K562 (cell line): ENCODE data around the gene SHC1. TPM values are rescaled to one million over a fixed set of nuclear protein-coding genes. Genes with fewer than 3 reads are reported as not detected.

ENCODE experiments used
- ARID4B ChIP-seq: sonication (generic); formaldehyde crosslinking; IDR thresholded peaks from 2 replicates; pipeline ENCODE4 v1.8.0; 2022; ENCODE audit warnings: mild to moderate bottlenecking, missing genetic modification reagents
- C11orf30 ChIP-seq: fragments of 450-650 bp; IDR thresholded peaks from 2 replicates; pipeline ENCODE4 v1.6.1; 2016; ENCODE audit warnings: low read depth, mild to moderate bottlenecking
- CHCHD3 ChIP-seq: fragments of 250-450 bp; sonication (Bioruptor Pico); IDR thresholded peaks from 2 replicates; pipeline ENCODE4 v2.1.2; 2022; ENCODE audit warnings: mild to moderate bottlenecking
- DMBX1 ChIP-seq: fragments of 250-450 bp; sonication (Bioruptor Pico); IDR thresholded peaks from 2 replicates; pipeline ENCODE4 v1.8.0; 2022; ENCODE audit warnings: inconsistent platforms, mild to moderate bottlenecking, moderate library complexity, borderline replicate concordance
- ETV1 ChIP-seq: fragments of 450-650 bp; conservative IDR thresholded peaks from 2 replicates; pipeline ENCODE4 v1.6.1; 2016; ENCODE audit warnings: missing genetic modification characterization, control low read depth, low read depth, missing compliant biosample characterization
- FOXP1 ChIP-seq: sonication (generic); formaldehyde crosslinking; IDR thresholded peaks from 2 replicates; pipeline ENCODE4 v1.8.0; 2022; ENCODE audit warnings: mild to moderate bottlenecking, missing genetic modification reagents
- IRF1 ChIP-seq: sonication (generic); formaldehyde crosslinking; IDR thresholded peaks from 2 replicates; pipeline ENCODE4 v1.8.0; 2022; ENCODE audit warnings: missing genetic modification reagents, mild to moderate bottlenecking, borderline replicate concordance
- KDM4B ChIP-seq, 2 experiments: fragments of 450-650 bp in 1 of 2; sonication (generic) in 1 of 2; IDR thresholded peaks; 2 replicates each; pipeline ENCODE4 v1.6.1; 2016 to 2017; ENCODE audit warnings: borderline replicate concordance in 2 of 2, antibody characterized with exemption in 1 of 2, low read depth in 1 of 2, mild to moderate bottlenecking in 1 of 2
- MED1 ChIP-seq: sonication (generic); formaldehyde crosslinking; IDR thresholded peaks from 2 replicates; pipeline ENCODE4 v1.8.1; 2023; ENCODE audit warnings: missing genetic modification reagents, borderline replicate concordance
- NR2C2 ChIP-seq, 2 experiments: fragments of 200-800 bp in 1 of 2; sonication (Bioruptor generic) in 1 of 2; sonication (generic) in 1 of 2; formaldehyde crosslinking in 1 of 2; IDR thresholded peaks; 2 replicates each; pipeline versions ENCODE4 v1.6.1 to v1.8.0; 2016 to 2022; ENCODE audit warnings: mild to moderate bottlenecking in 1 of 2, missing compliant biosample characterization in 1 of 2, missing genetic modification characterization in 1 of 2, missing genetic modification reagents in 1 of 2
- PHF8 ChIP-seq: fragments of 200-600 bp; sonication (generic); IDR thresholded peaks from 2 replicates; pipeline ENCODE4 v1.6.1; 2012; ENCODE audit warnings: mixed run types, mild to moderate bottlenecking, inconsistent platforms, low read length, moderate library complexity, borderline replicate concordance
- RBFOX2 ChIP-seq: fragments of 200-400 bp; formaldehyde crosslinking; IDR thresholded peaks from 2 replicates; pipeline ENCODE4 v1.6.1; 2017; ENCODE audit warnings: low read depth, mild to moderate bottlenecking, low read length, moderate library complexity
- TAF1 ChIP-seq: IDR thresholded peaks from 2 replicates; pipeline ENCODE4 v1.6.1; 2011; ENCODE audit warnings: mild to moderate bottlenecking, low read length, moderate library complexity; ENCODE audit not compliant: insufficient read depth, control insufficient read depth, severe bottlenecking; ENCODE audit errors: extremely low read depth
- TEAD1 ChIP-seq, 2 experiments: fragments of 450-650 bp in 1 of 2; sonication (generic) in 1 of 2; formaldehyde crosslinking; IDR thresholded peaks; 2 replicates each; pipeline versions ENCODE4 v1.4.0 to v1.8.0; 2020 to 2022; ENCODE audit warnings: mild to moderate bottlenecking in 2 of 2, missing genetic modification reagents in 1 of 2
- TFE3 ChIP-seq: fragments of 450-650 bp; formaldehyde crosslinking; IDR thresholded peaks from 2 replicates; pipeline ENCODE4 v1.4.0; 2020; ENCODE audit warnings: mild to moderate bottlenecking, mixed read lengths
- TRIM24 ChIP-seq, 2 experiments: fragments of 450-650 bp; IDR thresholded peaks; 2 replicates each; pipeline ENCODE4 v1.6.1; 2016
- USF1 ChIP-seq: sonication (generic); formaldehyde crosslinking; IDR thresholded peaks from 2 replicates; pipeline ENCODE4 v1.9.0; 2022; ENCODE audit warnings: mild to moderate bottlenecking, missing genetic modification reagents
- ZNF584 ChIP-seq: fragments of 200-800 bp; sonication (Bioruptor generic); IDR thresholded peaks from 2 replicates; pipeline ENCODE4 v1.6.1; 2016; ENCODE audit warnings: low read depth, mild to moderate bottlenecking, missing genetic modification characterization, missing compliant biosample characterization
- polyA plus RNA-seq, 8 experiments: library from polyadenylated mRNA; depleted of rRNA in 4 of 8; stranded (reverse) in 5 of 8; unstranded in 3 of 8; fragments of >200 nt; fragmentation: Nextera tagmentation in 2 of 8; fragmentation: Illumina TruSeq in 1 of 8; extraction: Ambion mirVana in 2 of 8; extraction: Trizol in 1 of 8; gene quantifications; 2 replicates each; pipeline versions ENCODE4 v1.2.1 to v1.2.3, GENCODE V29; 2011 to 2014; ENCODE audit warnings: inconsistent platforms in 1 of 8, missing spikeins in 1 of 8
- total RNA-seq, 7 experiments: library from RNA; depleted of rRNA in 6 of 7; stranded (reverse); fragments of >200 nt in 6 of 7; fragmentation: Illumina TruSeq in 2 of 7; extraction: Trizol in 2 of 7; gene quantifications; 2 replicates each; pipeline versions ENCODE4 v1.2.1 to v1.2.3, GENCODE V29; 2011 to 2021; ENCODE audit warnings: low replicate concordance in 1 of 7

Gene SHC1
- total and polyA plus RNA-seq, 9 of the 15 experiments (the other 6 are each of a cell fraction or from before 2014, with no cell fraction given), result 4.1 to 113 (median 51.9) TPM

- TF ChIP-seq ETV1 (tag), result peak; percentile 48; the same call in 1 of the 2 replicates
- TF ChIP-seq TFE3 (CRISPR knock-in tag), result peak; percentile 85
- TF ChIP-seq TAF1, result peak; percentile 68
- peak; percentile 96 for TF ChIP-seq USF1 (CRISPR knock-in tag)
- TF ChIP-seq DMBX1, result 0 out of 2 replicates have a peak, but pooled peaks have one; percentile 27
- TF ChIP-seq MED1 (CRISPR knock-in tag), result no peak
- TF ChIP-seq TEAD1 (CRISPR knock-in tag; IDR thresholded peaks at IDR 0.05), result peak in 1 of 2 experiments; percentile 36; a peak in 1 of 4 replicates
- TF ChIP-seq IRF1 (CRISPR knock-in tag), result no peak
- no peak for TF ChIP-seq ZNF584 (CRISPR knock-in tag)
- TF ChIP-seq C11orf30, result peak; percentile 89
- TF ChIP-seq NR2C2 (CRISPR knock-in tag; IDR thresholded peaks at IDR 0.05), result no peak
- TF ChIP-seq NR2C2 (tag; IDR thresholded peaks at IDR 0.05), result peak; percentile 42
- 0 out of 2 replicates have a peak, but pooled peaks have one; percentile 25 for TF ChIP-seq FOXP1
- TF ChIP-seq RBFOX2, result no peak; the same call in none of the 2 replicates
- 0 out of 4 replicates have a peak, but pooled peaks of 1 of the 2 experiments have one; percentile 27 for TF ChIP-seq KDM4B (IDR thresholded peaks at IDR 0.05; ENCODE audit: borderline replicate concordance in 2 of 2, low read depth in 1 of 2)
- TF ChIP-seq ARID4B (CRISPR knock-in tag), result peak; percentile 64
- peak; percentile 66; the same call in 1 of the 2 replicates for TF ChIP-seq PHF8
- peak in 1 of 2 experiments; percentile 7; a peak in 1 of 4 replicates for TF ChIP-seq TRIM24 (IDR thresholded peaks at IDR 0.05)
- TF ChIP-seq CHCHD3, result peak; percentile 87; the same call in 1 of the 2 replicates
These were observed 12.5 kb upstream of the SHC1 start, which contains the start of gene FLAD1 (continued) for GRCh38 chr1:154982897-154983648.
